Measurements from ENCODE around the gene PLSCR3. TPM values are rescaled to one million over a fixed set of nuclear protein-coding genes. Genes with fewer than 3 reads are reported as not detected.
A peak's percentile ranks its signal among the peaks of the same experiment; 100 is the strongest.

Gene PLSCR3
- total RNA-seq, 2 experiments from 2014 or later, result 66.3 to 70.3 TPM

- peaks cover 65% of the 10 kb centered on the region for H3K4me1 ChIP-seq (ENCODE audit: insufficient read depth, low read length)
- no peaks in the 10 kb centered on the region for H3K36me3 Mint-ChIP-seq (ENCODE audit: low read depth)
- POLR2A ChIA-PET, result interaction anchor here (0.9 to 9.0 kb wide), 8 partner anchors 15 to 245 kb away, joined by 3 to 156 read pairs (median 8); partner anchors contain the start of genes ACAP1, POLR2A, SLC35G6 and SOX15
- TF ChIP-seq CTCF (IDR thresholded peaks at IDR 0.05), result no peak
- DNase-seq, result no peak
- no peaks in the 10 kb centered on the region for H3K36me3 ChIP-seq (ENCODE audit: insufficient read depth, low read length)
- peaks cover 0 to 23% of the 10 kb centered on the region in 2 experiments for H3K9me3 ChIP-seq (ENCODE audit: control insufficient read depth in 1 of 2, insufficient read depth in 1 of 2, low read length in 2 of 2)
- no peak overlapping the region for H3K27ac Mint-ChIP-seq
- no peak for ATAC-seq (ENCODE audit: poor library complexity)
- peaks cover 70 to 77% of the 10 kb centered on the region in 2 experiments for H3K27me3 ChIP-seq (ENCODE audit: control insufficient read depth in 1 of 2, insufficient read depth in 2 of 2, low read length in 2 of 2)
- no peak overlapping the region for H3K27ac ChIP-seq (ENCODE audit: low read depth in 1 of 2, low read length in 2 of 2)
- no peak overlapping the region for H3K4me3 Mint-ChIP-seq
- no peak overlapping the region for H3K4me3 ChIP-seq (ENCODE audit: low read length)
- no peaks in the 10 kb centered on the region for H3K9me3 Mint-ChIP-seq
- intact Hi-C loops (cut with DNase I, micrococcal nuclease), result no loop called here
- peaks cover 51% of the 10 kb centered on the region for H3K4me1 Mint-ChIP-seq (ENCODE audit: low read depth)
- peaks cover 72% of the 10 kb centered on the region for H3K27me3 Mint-ChIP-seq
- CTCF ChIA-PET, result interaction anchor here (1.4 kb wide), 1 partner anchor 395 kb away, joined by 3 read pairs; no protein-coding TSS in a partner anchor
Observed at GRCh38 chr17:7441266-7441665, 46.9 kb upstream of the PLSCR3 start.

GRCh38 chr17:7440834-7441195, 46.5 kb upstream of the PLSCR3 start:
- H3K9me3 Mint-ChIP-seq, result no peaks in the 10 kb centered on the region
- ATAC-seq (ENCODE audit: poor library complexity) (no peak), DNase-seq (peak in 2 of 14 experiments; percentile 48 to 51)
- no peak for TF ChIP-seq CTCF (IDR thresholded peaks at IDR 0.05)
- Histone ChIP-seq H3K36me3 (ENCODE audit: insufficient read depth, low read length) (no peaks in the 10 kb centered on the region), H3K9me3 (ENCODE audit: control insufficient read depth in 1 of 2, insufficient read depth in 1 of 2, low read length in 2 of 2) (peaks cover 0 to 21% of the 10 kb centered on the region in 2 experiments), H3K27ac (ENCODE audit: low read depth in 1 of 2, low read length in 2 of 2) (no peak overlapping the region), H3K4me3 (ENCODE audit: low read length) (no peak overlapping the region), H3K27me3 (ENCODE audit: control insufficient read depth in 1 of 2, insufficient read depth in 2 of 2, low read length in 2 of 2) (peaks cover 65 to 73% of the 10 kb centered on the region in 2 experiments), H3K4me1 (ENCODE audit: insufficient read depth, low read length) (peaks cover 65% of the 10 kb centered on the region)
- H3K27ac Mint-ChIP-seq, result no peak overlapping the region
- CTCF ChIA-PET, result interaction anchor here (0.7 to 1.9 kb wide), 3 partner anchors 44 to 395 kb away, joined by 3 to 5 read pairs (median 3); partner anchors contain the start of gene POLR2A
- intact Hi-C loops (cut with DNase I, micrococcal nuclease), result no loop called here
- POLR2A ChIA-PET, result interaction anchor here (0.7 to 9.0 kb wide), 10 partner anchors 13 to 246 kb away, joined by 3 to 156 read pairs (median 6); partner anchors contain the start of genes ACAP1, POLR2A, SLC35G6 and SOX15
- H3K4me1 Mint-ChIP-seq (ENCODE audit: low read depth), result peaks cover 51% of the 10 kb centered on the region
- H3K4me3 Mint-ChIP-seq, result peak overlapping the region; percentile 45
- H3K27me3 Mint-ChIP-seq, result peaks cover 68% of the 10 kb centered on the region
- H3K36me3 Mint-ChIP-seq (ENCODE audit: low read depth), result no peaks in the 10 kb centered on the region

DNA sequence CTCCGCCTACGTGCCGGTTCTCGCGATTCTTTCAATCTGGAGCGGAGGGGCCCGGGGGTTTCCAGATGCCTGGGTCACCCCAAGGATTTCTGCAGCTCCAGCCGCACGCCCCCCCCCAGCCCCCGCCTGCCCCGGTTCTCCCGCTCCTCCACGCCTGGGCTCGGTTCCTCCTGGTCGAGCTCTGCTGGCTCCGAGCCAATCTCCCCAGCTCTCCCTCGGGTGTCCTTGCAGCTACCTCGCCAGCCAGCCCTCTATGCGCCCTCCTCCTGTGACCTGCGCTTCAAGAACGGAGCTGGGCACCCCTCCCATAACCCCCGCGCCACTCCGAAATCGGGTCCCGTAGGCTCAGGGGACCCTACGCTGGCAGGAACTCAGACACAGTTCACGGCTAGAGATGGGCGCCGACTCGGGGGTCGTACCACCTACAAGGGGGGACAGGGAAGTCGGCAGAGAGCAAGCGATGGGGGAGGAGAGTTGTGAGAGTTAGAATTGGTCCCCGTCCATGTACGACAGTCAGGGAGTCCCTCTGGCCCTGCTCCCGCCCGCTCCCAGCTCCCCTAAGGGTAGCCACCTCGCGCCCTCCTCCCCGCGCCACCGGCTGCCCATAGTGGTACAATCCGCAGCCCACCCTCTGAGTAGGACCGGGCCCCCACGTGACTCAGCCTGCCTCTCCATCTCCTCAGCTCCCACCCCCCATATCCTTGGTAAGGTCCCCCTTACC, 45.9 kb upstream of the PLSCR3 start:
- H3K4me1 ChIP-seq (ENCODE audit: insufficient read depth, low read length), result peaks cover 64% of the 10 kb centered on the region
- H3K36me3 ChIP-seq (ENCODE audit: insufficient read depth, low read length), result no peaks in the 10 kb centered on the region
- Mint-ChIP-seq H3K27ac (peak overlapping the region; percentile 45), H3K4me1 (ENCODE audit: low read depth) (peaks cover 48% of the 10 kb centered on the region), H3K27me3 (peaks cover 62% of the 10 kb centered on the region), H3K4me3 (peak overlapping the region; percentile 88), H3K36me3 (ENCODE audit: low read depth) (peaks cover 2% of the 10 kb centered on the region), H3K9me3 (no peaks in the 10 kb centered on the region)
- no peak for TF ChIP-seq CTCF (IDR thresholded peaks at IDR 0.05)
- ATAC-seq (ENCODE audit: poor library complexity) (no peak), DNase-seq (peak in 7 of 14 experiments; percentile 14 to 61 (median 34))
- ChIA-PET POLR2A (interaction anchor here (0.7 to 9.0 kb wide), 9 partner anchors 13 to 246 kb away, joined by 3 to 156 read pairs (median 5); partner anchors contain the start of genes POLR2A, SLC35G6, SOX15 and TP53), CTCF (interaction anchor here (0.7 to 1.9 kb wide), 3 partner anchors 44 to 394 kb away, joined by 3 to 5 read pairs (median 3); partner anchors contain the start of gene POLR2A)
- peaks cover 0 to 16% of the 10 kb centered on the region in 2 experiments for H3K9me3 ChIP-seq (ENCODE audit: control insufficient read depth in 1 of 2, insufficient read depth in 1 of 2, low read length in 2 of 2)
- intact Hi-C loops (cut with DNase I, micrococcal nuclease), result no loop called here
- H3K27me3 ChIP-seq (ENCODE audit: control insufficient read depth in 1 of 2, insufficient read depth in 2 of 2, low read length in 2 of 2), result peaks cover 60 to 68% of the 10 kb centered on the region in 2 experiments
- no peak overlapping the region for H3K27ac ChIP-seq (ENCODE audit: low read depth in 1 of 2, low read length in 2 of 2)
- peak overlapping the region; percentile 31 for H3K4me3 ChIP-seq (ENCODE audit: low read length)

Measured in CD4-positive, alpha-beta T cell (primary cell).